Epithelial cell of esophagus (primary cell): ENCODE data around the gene LMOD1.

ENCODE experiments used
- DNase-seq: peaks from one replicate; pipeline ENCODE4 v3.0.0; 2010; ENCODE audit warnings: low read depth
- H3K4me3 ChIP-seq: 2 replicates; pipeline ENCODE4 v1.5.1; 2011; ENCODE audit warnings: mild to moderate bottlenecking, low read length, control low read depth
- CTCF ChIP-seq: IDR thresholded peaks from 2 replicates; pipeline ENCODE4 v1.5.1; 2011; ENCODE audit warnings: low read depth, mild to moderate bottlenecking, low read length, control low read depth, inconsistent platforms; ENCODE audit not compliant: insufficient read depth; ENCODE audit errors: missing control alignments

LMOD1 gene

GRCh38 chr1:201946224-201946908, at the start of gene LMOD1:
Gene LMOD1, minus strand, starts transcription at chr1:201946548. Its CDS starts 208 bp downstream, at chr1:201946340.
- no peak for TF ChIP-seq CTCF
- DNase-seq, result peak; percentile 68
- no peak within 1 kb of the TSS for H3K4me3 ChIP-seq

DNA sequence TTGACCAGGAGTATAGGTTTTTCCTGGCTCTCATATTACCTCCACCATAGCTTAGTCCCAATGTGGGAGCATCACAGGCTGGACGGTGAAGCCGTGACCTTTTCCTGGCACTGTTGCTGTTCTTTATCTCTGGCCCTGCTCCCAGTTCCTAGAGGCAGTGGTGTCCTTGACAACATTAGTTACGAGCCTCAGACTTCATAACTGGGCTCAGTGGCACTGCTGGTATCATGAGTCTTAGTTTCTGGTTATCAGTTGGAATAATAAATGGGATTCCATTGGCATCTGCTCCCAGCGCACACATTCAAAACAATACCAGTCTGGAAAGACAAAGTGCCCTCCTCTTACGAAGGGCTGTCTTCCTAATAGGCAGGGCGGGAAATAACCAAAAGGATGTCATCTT, 44.1 kb upstream of the LMOD1 start:
- H3K4me3 ChIP-seq, result no peak overlapping the region
- DNase-seq, result no peak
- no peak for TF ChIP-seq CTCF

GRCh38 chr1:201989354-201990128, 43.2 kb upstream of the LMOD1 start:
- no peak for TF ChIP-seq CTCF
- H3K4me3 ChIP-seq, result no peak overlapping the region
- no peak for DNase-seq

DNA sequence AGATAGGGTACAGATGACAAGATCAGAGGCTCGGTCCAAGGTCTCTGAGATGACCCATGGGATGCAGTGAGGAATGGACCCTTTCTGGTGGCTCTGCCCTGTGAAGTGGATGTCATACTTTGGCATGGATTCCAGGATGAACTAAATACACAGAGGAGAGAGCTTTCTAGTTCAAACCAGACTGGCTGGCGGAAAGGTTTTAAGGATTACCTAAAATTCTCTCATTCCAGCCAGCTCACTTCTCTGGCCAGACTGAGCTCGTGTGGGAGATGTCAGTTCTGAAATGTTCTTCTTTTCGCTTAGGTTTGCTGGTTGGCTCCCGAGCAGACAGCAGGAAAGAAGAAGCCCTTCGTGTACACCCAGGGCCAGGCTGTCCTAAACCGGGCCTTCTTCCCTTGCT, 42.3 kb upstream of the LMOD1 start:
- TF ChIP-seq CTCF, result no peak
- no peak for DNase-seq
- no peak overlapping the region for H3K4me3 ChIP-seq

DNA sequence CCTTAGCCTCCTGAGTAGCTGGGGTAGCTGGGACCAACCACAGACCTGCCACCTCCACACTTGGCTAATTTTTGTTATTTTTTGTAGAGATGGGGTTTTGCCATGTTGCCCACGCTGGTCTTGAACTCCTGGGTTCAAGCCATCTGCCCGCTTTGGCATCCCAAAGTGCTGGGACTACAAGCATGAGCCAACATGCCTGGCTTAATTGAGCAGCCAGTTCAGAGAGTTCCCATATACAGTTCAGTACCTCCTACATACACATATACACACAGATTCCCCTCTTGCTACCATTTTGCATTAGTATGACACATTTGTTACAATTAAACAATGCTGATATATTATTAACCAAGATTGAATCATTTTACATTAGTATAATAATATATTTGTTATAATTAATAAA, 39.0 kb upstream of the LMOD1 start:
- no peak for TF ChIP-seq CTCF
- no peak overlapping the region for H3K4me3 ChIP-seq
- DNase-seq, result no peak

GRCh38 chr1:201984446-201984845, 38.1 kb upstream of the LMOD1 start:
- H3K4me3 ChIP-seq, result no peak overlapping the region
- no peak for DNase-seq
- TF ChIP-seq CTCF, result no peak
